PC-3 (cell line): Measurements from ENCODE around the gene SGCD.

Experiments used
- CTCF ChIP-seq: fragments of 300-600 bp; sonication (generic); conservative IDR thresholded peaks from 2 replicates; pipeline ENCODE4 v1.5.1; 2017; ENCODE audit warnings: antibody characterized with exemption, low read depth, mild to moderate bottlenecking, low read length
- EZH2 ChIP-seq: fragments of 300-600 bp; sonication (generic); IDR thresholded peaks from one replicate; pipeline ENCODE4 v1.6.1; 2017; ENCODE audit warnings: antibody characterized with exemption, mild to moderate bottlenecking, low read length; ENCODE audit not compliant: unreplicated experiment

GRCh38 chr5:156640691-156641241, 313.8 kb downstream of the SGCD start:
- no peak for TF ChIP-seq CTCF
- no peak for TF ChIP-seq EZH2
